HG03280 (cell line): ENCODE data around the gene CLIC2.
A peak's percentile ranks its signal among the peaks of the same experiment; 100 is the strongest.

ENCODE experiments used
- ATAC-seq: cut with Tn5 transposase; IDR thresholded peaks from one replicate; pipeline ENCODE4 v1.9.1; 2021; ENCODE audit warnings: mild to moderate bottlenecking, moderate library complexity; ENCODE audit not compliant: unreplicated experiment

Gene CLIC2

GRCh38 chrX:155263854-155264628, 70.4 kb downstream of the CLIC2 start, which contains the start of gene RAB39B:
Gene RAB39B, minus strand, starts transcription at chrX:155264491. Its CDS starts 203 bp downstream, at chrX:155264288.
- peak; percentile 95 for ATAC-seq

GRCh38 chrX:155262970-155263754, 71.3 kb downstream of the CLIC2 start:
- ATAC-seq: no peak

GRCh38 chrX:155259752-155260151, 74.7 kb downstream of the CLIC2 start:
- ATAC-seq: no peak

- no peak for ATAC-seq
Observed at GRCh38 chrX:155251391-155251790, 83.0 kb downstream of the CLIC2 start.

GRCh38 chrX:155247497-155247896, 86.9 kb downstream of the CLIC2 start:
- no peak for ATAC-seq

- no peak for ATAC-seq
Observed at GRCh38 chrX:155246748-155247147, 87.7 kb downstream of the CLIC2 start.

GRCh38 chrX:155242300-155242699, 92.1 kb downstream of the CLIC2 start:
- no peak for ATAC-seq

GRCh38 chrX:155237719-155238118, 96.7 kb downstream of the CLIC2 start:
- no peak for ATAC-seq

GRCh38 chrX:155235891-155236290, 98.5 kb downstream of the CLIC2 start:
- ATAC-seq: no peak

- ATAC-seq: peak; percentile 81
Observed at GRCh38 chrX:155231163-155231562, 103.3 kb downstream of the CLIC2 start.
